Right renal pelvis (tissue), 4 donors: ENCODE data around the gene FTCD. TPM values are rescaled to one million over a fixed set of nuclear protein-coding genes. Genes with fewer than 3 reads are reported as not detected.
"Not testable (repeated sequence)": the region's sequence is repeated elsewhere in the genome, so short reads cannot be mapped to it uniquely, and the experiment has no call there.

Source experiments
- DNase-seq, 4 donors: peaks; one replicate each; pipeline ENCODE4 v3.0.0-alpha.2; 2013; ENCODE audit warnings: low read depth in 4 of 4, low spot score in 3 of 4, missing footprints in 1 of 4
- polyA plus RNA-seq, 4 donors: library from polyadenylated mRNA; unstranded; fragments of 120-200 nt; gene quantifications; one replicate each; pipeline ENCODE4 v1.2.1, GENCODE V29; 2013; ENCODE audit not compliant: insufficient read length in 4 of 4

The FTCD gene, protein sequence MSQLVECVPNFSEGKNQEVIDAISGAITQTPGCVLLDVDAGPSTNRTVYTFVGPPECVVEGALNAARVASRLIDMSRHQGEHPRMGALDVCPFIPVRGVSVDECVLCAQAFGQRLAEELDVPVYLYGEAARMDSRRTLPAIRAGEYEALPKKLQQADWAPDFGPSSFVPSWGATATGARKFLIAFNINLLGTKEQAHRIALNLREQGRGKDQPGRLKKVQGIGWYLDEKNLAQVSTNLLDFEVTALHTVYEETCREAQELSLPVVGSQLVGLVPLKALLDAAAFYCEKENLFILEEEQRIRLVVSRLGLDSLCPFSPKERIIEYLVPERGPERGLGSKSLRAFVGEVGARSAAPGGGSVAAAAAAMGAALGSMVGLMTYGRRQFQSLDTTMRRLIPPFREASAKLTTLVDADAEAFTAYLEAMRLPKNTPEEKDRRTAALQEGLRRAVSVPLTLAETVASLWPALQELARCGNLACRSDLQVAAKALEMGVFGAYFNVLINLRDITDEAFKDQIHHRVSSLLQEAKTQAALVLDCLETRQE
- polyA plus RNA-seq: 10 to 100 TPM; 15.2 to 34.2 (median 27.7) TPM

DNA sequence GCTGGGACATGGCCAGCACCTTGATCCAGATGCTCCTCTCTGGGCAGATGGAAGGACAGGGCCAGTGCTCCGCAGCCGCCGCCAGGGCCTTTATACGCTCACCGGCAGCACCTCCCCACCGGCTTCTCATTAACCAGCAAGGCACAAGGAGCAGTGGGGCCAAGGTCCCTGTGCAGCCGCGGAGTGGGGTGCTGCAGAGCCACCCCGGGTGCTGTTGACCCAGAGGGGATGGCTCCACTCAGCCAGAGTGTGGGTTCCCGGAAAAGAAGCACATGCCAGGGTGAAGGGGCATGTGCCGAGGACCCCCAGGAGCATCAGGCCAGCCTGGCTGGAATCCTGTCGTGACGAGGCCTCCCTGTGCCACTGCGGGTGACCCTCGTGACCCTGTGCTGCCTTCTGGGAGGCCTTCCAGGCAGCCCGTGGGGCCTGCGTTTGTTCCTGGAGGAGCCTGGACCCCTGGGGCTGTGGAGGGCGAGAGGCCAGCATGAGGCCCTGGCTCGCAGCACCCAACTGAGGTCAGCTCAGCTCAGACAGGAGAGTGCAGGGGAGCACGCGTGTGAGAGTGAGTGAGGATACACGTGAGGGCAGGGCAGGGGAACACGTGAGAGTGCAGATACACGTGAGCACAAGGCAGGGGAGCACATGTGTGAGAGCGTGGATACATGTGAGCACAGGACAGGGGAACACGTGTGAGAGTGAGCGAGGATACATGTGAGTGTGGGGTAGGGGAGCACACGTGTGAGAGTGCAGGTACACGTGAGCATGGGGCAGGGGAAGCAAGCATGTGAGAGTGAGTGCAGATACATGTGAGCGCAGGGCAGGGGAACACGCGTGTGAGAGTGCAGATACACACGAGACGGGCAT lies at the start of gene FTCD:
Gene FTCD, minus strand, starts transcription at position 66 of the 864 bp plus-strand sequence. Its CDS starts 56 bp downstream, at position 10.
- DNase-seq: no peak

DNA sequence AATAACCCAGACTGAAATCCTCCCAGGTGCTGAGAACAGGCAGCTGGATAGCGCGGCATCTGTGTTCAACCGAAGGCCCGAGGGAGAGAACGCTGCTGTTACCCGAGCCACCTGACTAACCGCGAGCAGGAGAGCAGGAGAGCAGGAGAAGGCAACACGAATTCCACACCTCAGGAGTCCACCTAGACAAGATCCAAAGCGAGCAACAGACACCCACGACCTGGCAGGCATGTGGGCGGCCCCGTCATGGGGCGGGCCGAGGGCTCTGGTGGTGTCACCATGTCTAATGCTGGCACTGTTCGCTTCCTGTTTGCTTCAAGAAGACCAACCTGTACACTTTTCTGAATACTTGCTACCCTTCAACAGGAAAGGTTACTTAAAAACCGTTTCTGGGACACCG lies 49.8 kb upstream of the FTCD start:
- DNase-seq: no peak

DNA sequence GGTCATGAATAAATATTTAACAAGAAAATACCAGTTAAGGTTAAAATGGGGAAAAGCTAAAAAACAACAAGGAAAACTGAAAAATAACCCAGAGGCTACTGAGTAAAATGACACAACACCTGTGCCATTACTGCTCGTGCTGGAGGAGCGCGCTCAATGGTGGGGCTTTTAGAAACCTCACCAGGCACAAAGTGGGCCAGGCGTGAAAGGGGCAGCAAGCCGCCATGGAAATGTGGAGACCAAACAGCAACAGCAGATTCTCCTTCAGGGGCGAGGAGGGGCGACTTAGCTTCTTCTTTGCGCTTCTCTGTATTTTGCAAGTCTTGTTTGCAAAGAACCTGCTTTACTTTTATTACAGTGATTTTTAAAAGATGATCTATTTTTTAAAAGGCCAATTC lies 47.8 kb upstream of the FTCD start:
- DNase-seq: no peak

DNA sequence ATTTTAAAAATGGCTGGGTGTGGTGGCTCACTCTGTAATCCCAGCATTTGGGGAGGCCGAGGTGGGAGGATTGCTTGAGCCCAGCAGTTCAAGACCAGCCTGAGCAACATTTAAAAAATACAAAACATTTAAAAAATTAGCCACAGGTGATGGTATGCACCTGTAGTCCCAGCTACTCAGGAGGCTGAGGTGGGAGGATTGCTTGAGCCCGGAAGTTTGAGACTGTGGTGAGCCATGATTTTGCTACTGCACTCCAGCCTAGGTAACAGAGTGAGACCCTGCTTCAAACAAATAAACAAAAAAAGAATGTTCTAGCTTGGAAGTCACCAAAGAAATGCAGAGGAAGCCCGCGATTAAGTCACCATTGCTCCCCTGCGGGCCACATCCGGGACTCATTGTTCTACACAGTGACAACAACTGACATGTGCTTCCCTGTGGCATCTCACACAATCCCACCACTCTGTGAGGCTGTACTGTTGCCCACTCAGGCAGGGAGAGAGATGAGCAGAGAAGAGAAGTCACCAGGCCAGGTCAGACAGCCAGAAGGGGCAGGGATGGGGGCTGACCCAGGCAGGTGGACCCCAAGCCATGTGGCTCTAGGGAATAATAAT lies 47.3 kb upstream of the FTCD start:
- DNase-seq: no peak

DNA sequence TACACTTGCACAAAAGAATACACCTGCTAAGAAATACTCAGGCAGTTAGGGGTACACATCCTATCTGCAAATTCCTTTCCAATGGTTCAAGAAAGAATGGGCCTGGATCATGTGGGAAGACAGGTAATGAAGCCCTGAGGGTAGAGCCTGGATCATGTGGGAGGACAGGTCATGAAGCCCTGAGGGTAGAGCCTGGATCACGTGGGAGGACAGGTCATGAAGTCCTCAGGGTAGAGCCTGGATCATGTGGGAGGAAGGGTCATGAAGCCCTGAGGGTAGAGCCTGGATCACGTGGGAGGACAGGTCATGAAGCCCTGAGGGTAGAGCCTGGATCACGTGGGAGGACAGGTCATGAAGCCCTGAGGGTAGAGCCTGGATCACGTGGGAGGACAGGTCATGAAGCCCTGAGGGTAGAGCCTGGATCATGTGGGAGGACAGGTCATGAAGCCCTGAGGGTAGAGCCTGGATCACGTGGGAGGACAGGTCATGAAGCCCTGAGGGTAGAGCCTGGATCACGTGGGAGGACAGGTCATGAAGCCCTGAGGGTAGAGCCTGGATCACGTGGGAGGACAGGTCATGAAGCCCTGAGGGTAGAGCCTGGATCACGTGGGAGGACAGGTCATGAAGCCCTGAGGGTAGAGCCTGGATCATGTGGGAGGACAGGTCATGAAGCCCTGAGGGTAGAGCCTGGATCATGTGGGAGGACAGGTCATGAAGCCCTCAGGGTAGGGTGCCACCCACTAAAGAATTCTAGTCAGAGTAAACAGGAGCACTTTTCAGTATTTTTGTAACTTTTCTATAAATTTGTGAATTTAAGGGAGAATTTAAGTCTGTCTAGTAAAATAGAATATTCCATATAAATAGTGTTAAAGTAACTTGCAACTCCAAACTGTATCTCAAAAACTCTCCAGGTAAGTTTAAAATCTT lies 45.8 kb upstream of the FTCD start:
- DNase-seq: not testable (repeated sequence)

DNA sequence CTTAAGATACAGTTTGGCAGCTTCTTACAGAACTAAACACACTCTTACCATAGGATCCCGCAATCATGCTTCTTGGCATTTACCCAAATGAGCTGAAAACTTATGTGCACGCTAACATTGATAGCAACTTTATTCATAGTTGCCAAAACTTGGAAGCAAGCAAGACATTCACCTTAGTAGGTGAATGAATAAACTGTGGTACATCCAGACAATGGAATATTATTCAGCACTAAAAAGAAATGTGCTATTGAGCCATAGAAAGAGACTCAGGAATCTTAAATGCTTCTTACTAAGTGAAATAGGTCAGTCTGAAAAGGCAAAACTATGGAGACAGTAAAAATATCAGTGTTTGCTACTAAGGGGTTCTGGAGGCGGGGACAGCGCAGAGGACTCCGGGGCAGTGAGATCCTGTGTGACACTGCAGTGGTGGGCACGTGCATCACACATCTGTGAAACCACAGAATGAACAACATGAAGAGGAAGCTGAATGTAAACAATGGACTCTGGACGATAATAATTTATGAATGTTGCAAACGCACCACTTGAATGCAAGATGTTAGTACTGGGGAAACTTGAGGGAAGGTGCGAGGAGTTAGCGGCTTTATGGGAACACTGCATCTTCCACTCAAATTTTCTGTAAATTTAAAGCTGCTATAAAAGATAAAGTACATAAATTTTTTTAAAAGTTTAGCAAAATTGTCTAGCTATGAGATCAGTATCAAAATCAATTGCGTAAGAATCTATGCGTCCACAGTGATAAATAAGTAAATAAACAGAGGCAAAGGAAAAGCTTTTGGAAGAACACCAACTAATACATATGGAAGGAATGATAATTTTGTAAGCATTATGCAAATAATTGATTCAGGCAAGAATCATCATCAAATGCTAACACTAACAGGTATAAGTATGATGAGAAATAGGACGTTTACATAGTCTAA lies 44.3 kb upstream of the FTCD start:
- no peak for DNase-seq

DNA sequence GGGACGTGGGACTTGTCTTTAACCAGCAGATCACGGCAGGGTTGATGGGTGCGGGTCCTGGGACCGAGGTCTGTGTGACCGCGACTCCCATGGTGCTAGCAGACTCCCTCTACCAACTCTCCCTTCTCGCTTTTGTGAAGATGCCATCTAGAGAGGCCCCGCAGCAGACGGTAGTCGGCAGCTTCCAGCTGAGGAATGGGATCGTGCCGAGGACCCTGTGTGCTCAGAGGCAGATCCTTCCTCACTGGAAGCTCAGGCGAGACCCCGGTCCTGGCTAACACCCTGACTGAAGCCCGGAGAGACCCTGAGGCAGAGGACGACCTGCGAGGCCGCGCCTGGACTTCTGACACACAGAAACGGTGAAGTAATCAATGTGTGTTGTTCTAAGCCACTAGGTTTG lies 41.4 kb upstream of the FTCD start:
- DNase-seq: no peak

DNA sequence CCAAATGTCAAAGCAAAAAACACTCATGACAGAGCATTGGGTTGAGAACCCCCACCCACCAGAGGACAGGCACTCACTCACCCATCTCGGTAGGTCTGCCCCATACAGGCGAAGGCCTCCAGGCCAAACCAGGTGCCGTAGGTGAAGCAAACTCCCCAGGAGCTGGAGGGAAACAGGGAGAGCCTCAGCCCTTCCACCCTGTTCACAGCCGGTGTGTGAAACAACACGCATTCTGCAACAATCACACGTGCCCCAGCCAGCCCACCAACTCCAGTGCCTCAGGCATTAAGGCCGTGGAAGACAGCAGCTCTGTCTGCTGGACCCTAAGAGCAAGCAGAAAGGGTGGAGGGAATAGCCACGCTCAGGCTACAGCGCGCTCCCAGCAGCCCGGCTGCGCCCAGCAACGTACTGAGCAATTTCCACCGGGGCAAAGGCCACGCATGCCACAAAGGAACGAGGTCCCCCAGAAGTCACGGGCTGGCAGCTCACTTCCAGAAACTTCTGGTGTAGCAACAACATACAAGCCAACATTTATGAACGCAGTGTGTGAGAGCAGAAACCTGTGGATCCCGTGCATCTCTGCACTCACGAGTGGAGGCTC lies 40.3 kb upstream of the FTCD start:
- DNase-seq: no peak

DNA sequence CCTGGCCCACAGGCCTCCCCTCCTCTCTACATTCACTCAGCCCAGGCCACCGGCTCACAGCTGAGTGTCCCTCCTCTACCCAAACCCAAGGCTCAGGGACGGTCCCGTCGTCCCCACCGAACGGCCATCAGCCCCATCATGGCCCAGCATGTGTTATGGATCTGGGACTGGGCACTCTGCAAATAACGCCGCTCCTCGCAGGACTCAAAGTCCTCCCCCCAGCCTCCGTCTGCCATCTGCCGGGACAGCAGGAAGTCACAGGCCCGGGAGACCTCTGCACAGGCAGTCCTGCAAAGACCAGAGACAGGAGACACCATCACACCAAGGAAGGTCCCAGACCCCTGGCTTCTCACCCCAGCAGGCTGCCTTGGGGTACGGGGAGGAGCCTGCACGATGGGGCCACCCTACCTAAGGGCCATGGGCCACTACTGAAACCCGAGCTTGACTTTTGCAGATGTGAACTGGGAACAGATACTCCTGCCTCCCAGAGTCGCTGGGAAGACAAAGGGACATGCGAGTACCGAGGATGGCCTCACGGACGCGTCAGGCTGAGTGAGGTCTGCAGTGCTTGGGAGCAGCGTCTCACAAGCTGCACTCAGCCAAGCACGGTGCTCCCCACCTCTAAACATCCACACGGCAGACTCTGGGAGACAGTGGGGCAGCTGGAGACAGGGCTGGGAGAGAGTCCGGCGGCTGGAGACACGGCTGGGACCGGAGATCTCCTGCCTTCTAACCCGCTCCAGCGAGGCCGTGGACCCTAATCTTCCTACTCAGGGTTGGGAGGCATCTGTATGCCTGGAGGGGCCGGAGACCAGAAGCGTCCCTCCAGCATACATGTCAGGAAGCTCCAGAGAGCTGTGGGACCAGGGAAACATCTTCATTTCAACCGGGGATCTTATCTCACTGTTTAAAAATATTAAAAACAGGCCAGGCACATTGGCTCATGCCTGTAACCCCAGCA lies 39.3 kb upstream of the FTCD start:
- DNase-seq: no peak

DNA sequence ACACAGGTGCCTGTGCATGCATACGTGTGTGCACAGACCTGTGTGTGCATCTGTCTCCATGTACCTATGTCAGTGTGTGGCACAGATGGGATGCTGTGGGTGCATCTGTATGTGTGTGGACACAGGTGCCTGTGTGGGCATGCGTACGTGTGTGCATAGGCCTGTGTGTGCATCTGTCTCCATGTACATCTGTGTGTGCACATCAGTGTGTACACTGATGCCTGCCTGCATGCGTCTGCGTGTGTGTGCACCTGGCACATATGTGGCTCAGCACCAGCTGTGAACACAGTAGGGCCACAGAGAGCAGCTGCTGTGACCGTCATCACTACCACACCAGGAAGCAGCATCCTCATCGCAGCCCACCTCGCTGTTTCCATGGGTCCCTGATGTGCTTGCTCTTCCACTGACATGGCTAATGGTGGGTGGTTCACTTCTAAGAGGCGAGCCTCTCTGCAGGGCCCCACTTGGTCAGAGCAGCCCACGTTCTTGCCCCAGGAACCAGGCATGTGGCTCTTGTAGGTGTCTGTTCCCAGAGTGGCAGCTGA lies 38.5 kb upstream of the FTCD start:
- DNase-seq: no peak

DNA sequence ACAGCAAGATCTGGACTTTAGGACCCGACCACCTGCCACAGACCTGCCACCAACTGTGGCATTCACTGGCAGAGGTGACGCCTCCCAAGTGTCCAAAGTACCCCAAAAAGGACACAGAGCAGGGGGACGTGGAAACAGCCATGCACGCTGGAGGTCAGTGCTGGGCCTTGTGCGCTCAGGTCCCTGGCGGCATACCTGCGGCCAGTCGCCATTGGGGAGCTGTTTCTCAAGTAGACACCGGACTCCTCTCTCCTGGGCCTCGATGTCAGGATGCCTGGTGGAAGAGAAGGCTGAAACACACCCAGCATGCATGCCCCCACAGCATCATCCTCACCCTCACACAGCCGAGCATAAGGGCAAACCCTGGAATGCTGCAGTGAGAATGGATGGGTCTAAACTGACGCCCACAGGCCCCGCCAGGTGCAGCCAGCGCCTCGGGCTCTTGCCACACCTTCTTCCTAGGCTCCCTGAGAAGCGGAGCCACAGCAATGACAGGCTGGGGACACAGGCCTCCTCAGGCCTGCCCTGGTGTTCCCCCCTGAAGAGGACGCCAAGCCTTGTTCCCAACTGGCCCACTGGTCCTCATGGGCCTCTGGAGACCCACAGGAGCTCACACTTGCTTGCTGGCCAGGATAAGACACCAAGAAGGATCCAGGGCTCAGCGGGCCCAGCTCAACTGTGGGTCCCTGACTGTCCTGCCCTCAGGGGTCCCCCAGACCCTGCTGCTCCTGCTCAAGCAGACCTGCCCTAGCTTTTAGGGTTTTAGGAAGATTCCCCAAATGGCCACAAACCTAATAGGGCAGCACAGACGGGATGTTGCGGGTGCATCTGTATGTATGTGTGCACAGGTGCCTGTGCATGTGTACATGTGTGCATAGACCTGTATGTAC lies 36.6 kb upstream of the FTCD start:
- DNase-seq: no peak

DNA sequence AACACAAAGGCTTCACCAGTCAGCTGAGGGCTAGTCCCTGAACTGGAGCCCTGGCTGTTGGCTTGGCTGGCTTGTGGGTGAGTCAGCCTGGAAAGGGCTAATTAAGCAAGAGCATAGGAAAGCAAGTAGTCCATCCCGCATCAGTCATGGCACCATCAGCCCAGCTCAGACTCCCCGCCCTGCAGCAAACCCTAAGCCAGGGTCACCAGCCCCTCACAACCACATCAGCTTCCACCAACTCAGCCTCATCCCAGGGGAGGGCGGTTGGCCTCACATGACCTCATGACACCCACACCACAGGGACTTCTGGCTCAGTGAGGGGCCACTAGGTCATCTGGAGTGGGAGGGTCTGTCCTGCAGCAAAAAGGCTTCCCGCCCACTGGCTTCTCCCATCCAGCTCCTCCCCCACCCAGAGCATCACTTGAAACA lies 35.9 kb upstream of the FTCD start:
- no peak for DNase-seq

DNA sequence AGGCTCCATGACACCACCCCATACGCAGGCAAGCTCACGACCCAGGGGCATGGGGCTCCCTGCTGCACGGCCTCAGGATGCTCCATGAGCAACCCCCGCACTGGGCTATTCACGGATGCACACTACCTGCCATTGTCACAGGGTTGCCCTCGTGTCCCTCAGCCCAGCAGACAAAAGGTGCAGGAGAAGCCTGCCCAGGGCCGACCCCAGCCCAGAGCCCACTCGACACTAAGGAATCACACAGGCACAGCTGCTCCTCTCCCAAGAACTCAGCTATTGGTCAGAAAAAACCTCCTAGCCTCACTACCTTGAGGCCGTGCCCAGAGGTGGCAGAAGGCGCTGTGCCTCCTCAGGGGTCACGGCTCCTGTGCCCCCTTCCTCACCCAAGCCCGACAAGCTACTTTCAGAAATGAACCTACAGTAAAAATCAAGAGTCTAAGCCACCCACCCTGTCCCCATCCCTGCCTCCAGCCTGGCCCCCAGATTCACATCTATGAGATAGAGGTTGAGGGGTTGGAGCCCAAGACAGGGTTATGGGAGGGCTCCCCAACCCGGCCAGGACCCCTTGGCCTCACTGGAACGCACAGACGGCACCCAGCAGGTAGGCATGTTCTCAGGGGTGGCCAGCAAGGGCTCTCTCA lies 35.2 kb upstream of the FTCD start:
- DNase-seq: no peak

DNA sequence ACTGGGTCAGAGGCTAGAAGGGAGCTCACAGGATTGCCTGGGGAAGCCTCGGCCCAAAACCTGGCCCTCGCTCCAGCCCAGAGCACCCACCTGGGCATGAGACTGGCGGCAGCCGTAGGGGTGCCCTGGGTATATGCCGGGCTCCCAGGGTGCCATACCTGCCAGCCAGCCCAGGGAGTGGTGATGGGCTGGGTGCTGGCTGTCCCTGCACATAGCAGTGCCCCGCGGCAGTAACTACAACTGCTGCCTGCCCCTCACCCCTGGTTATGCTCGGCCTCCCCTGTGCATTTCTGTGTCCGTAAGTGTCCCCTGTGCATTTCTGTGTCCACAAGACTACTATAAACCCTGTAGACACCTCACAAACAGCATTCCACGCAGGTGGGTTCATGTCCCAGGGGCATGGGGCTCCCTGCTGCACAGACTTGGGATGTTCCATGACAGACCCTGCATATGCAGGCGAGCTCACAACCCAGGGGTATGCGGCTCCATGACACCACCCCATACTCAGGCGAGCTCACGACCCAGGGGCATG lies 34.6 kb upstream of the FTCD start:
- DNase-seq: no peak
